Small intestine (tissue), 7 donors: ENCODE results near the gene HES6. TPM values are rescaled to one million over a fixed set of nuclear protein-coding genes. Genes with fewer than 3 reads are reported as not detected.

Experiments used
- DNase-seq, 2 donors: peaks; one replicate each; pipeline versions ENCODE4 v3.0.0 to v3.0.0-alpha.2; 2013
- FAIRE-seq: peaks from 2 replicates; lab custom pipeline; 2012; peaks lifted over from hg19 to GRCh38; lab: Jason Lieb, UNC
- H3K27ac ChIP-seq, 3 donors: one replicate each; pipeline ENCODE4 v1.5.1; 2013; ENCODE audit warnings: low read length in 2 of 3, mild to moderate bottlenecking in 2 of 3, control low read depth in 1 of 3, inconsistent platforms in 1 of 3, low read depth in 1 of 3, moderate library complexity in 1 of 3
- H3K27me3 ChIP-seq, 3 donors: one replicate each; pipeline ENCODE4 v1.6.1; 2013; ENCODE audit warnings: low read length in 3 of 3, inconsistent platforms in 1 of 3; ENCODE audit not compliant: control insufficient read depth in 3 of 3, insufficient read depth in 3 of 3
- H3K36me3 ChIP-seq, 3 donors: one replicate each; pipeline ENCODE4 v1.6.1; 2013; ENCODE audit warnings: low read length in 3 of 3, inconsistent platforms in 1 of 3, low read depth in 1 of 3, mild to moderate bottlenecking in 1 of 3, moderate library complexity in 1 of 3; ENCODE audit not compliant: control insufficient read depth in 3 of 3, insufficient read depth in 2 of 3
- H3K4me1 ChIP-seq, 3 donors: one replicate each; pipeline ENCODE4 v1.6.1; 2013; ENCODE audit warnings: low read length in 2 of 3, inconsistent platforms in 1 of 3, low read depth in 1 of 3, mild to moderate bottlenecking in 1 of 3, moderate library complexity in 1 of 3; ENCODE audit not compliant: control insufficient read depth in 3 of 3, insufficient read depth in 2 of 3
- H3K4me3 ChIP-seq, 3 donors: one replicate each; pipeline ENCODE4 v1.5.1; 2013; ENCODE audit warnings: low read length in 3 of 3, control low read depth in 1 of 3, inconsistent platforms in 1 of 3, low read depth in 1 of 3, mild to moderate bottlenecking in 1 of 3, moderate library complexity in 1 of 3
- H3K9me3 ChIP-seq, 2 donors: one replicate each; pipeline ENCODE4 v1.6.1; 2013; ENCODE audit warnings: low read depth in 1 of 2, low read length in 1 of 2; ENCODE audit not compliant: control insufficient read depth in 2 of 2, insufficient read depth in 1 of 2
- WGBS, 3 donors: extraction: QIAGEN DNeasy Blood & Tissue Kit; methylation state at CpG; one replicate each; pipeline ENCODE4 v1.1.7; 2013; 5-methylcytosine and 5-hydroxymethylcytosine counted together
- polyA plus RNA-seq, 4 donors: library from polyadenylated mRNA; stranded (reverse) in 3 of 4; unstranded in 1 of 4; fragments of 200-250 nt in 3 of 4; fragments of 120-200 nt in 1 of 4; gene quantifications; one replicate each; pipeline versions ENCODE4 v1.2.1 to v1.2.3, GENCODE V29; 2013
- donor health status: healthy with polysubstance abuse.
- donor health status: control.
- donor health status: control.
- donor health status: Bipolar disorder and iron deficiency.
- donor health status: healthy.

The HES6 gene
- polyA plus RNA-seq, 4 donors = 18.2 to 94.3 (median 29.5) TPM

- FAIRE-seq (no peak), DNase-seq (peak; percentile 45 to 65)
- Histone ChIP-seq H3K36me3 (peaks cover 0 to 3% (median 0%) of the 10 kb centered on the region in 3 donors), H3K27me3 (peaks cover 0 to 22% (median 0%) of the 10 kb centered on the region in 3 donors), H3K4me3 (peak overlapping the region in 1 of 3 donors; percentile 81), H3K27ac (no peak overlapping the region), H3K4me1 (peaks cover 0 to 29% (median 3%) of the 10 kb centered on the region in 3 donors), H3K9me3 (peaks cover 0 to 5% of the 10 kb centered on the region in 2 donors)
- 19 to 25% (median 21%) methylated on average over 34 to 75 of the region's 75 CpGs for WGBS, 3 donors
Observed at GRCh38 chr2:238238766-238239542, 884 bp downstream of the HES6 start.

GRCh38 chr2:238238311-238238765 lies 1.5 kb downstream of the HES6 start:
- H3K27ac ChIP-seq = no peak overlapping the region
- peaks cover 0 to 25% (median 3%) of the 10 kb centered on the region in 3 donors for H3K4me1 ChIP-seq
- FAIRE-seq (no peak), DNase-seq (no peak)
- H3K4me3 ChIP-seq = no peak overlapping the region
- no peaks in the 10 kb centered on the region for H3K36me3 ChIP-seq
- 89 to 94% (median 90%) methylated on average over 5 of the region's 5 CpGs for WGBS, 3 donors
- H3K9me3 ChIP-seq = peaks cover 0 to 5% of the 10 kb centered on the region in 2 donors
- peaks cover 0 to 22% (median 0%) of the 10 kb centered on the region in 3 donors for H3K27me3 ChIP-seq

GRCh38 chr2:238237431-238238135 lies 2.3 kb downstream of the HES6 start:
- Histone ChIP-seq H3K27ac (no peak overlapping the region), H3K27me3 (peaks cover 0 to 22% (median 0%) of the 10 kb centered on the region in 3 donors), H3K4me3 (no peak overlapping the region), H3K36me3 (no peaks in the 10 kb centered on the region), H3K4me1 (peaks cover 0 to 18% (median 3%) of the 10 kb centered on the region in 3 donors), H3K9me3 (peaks cover 0 to 5% of the 10 kb centered on the region in 2 donors)
- FAIRE-seq = no peak
- WGBS, 3 donors = 85 to 91% (median 88%) methylated on average over 11 of the region's 11 CpGs
- no peak for DNase-seq

- H3K9me3 ChIP-seq = peaks cover 0 to 5% of the 10 kb centered on the region in 2 donors
- DNase-seq = no peak
- no peak overlapping the region for H3K27ac ChIP-seq
- no peak for FAIRE-seq
- no peak overlapping the region for H3K4me3 ChIP-seq
- peaks cover 0 to 10% (median 3%) of the 10 kb centered on the region in 3 donors for H3K4me1 ChIP-seq
- WGBS, 3 donors = 84 to 90% (median 85%) methylated on average over 4 of the region's 4 CpGs
- H3K27me3 ChIP-seq = peaks cover 0 to 28% (median 0%) of the 10 kb centered on the region in 3 donors
- H3K36me3 ChIP-seq = no peaks in the 10 kb centered on the region
Observed at GRCh38 chr2:238236571-238236970, 3.3 kb downstream of the HES6 start.

GRCh38 chr2:238235856-238236255 lies 4.0 kb downstream of the HES6 start:
- 83 to 92% (median 87%) methylated on average over 7 of the region's 7 CpGs for WGBS, 3 donors
- no peak for DNase-seq

GRCh38 chr2:238235331-238235732 lies 4.5 kb downstream of the HES6 start:
- no peak for DNase-seq
- WGBS, 3 donors = 71 to 80% (median 74%) methylated on average over 11 of the region's 11 CpGs

More at GRCh38 chr2:238235856-238236255, 4.0 kb downstream of the HES6 start:
- Histone ChIP-seq H3K4me3 (no peak overlapping the region), H3K27ac (no peak overlapping the region), H3K27me3 (peaks cover 0 to 34% (median 0%) of the 10 kb centered on the region in 3 donors), H3K4me1 (peaks cover 0 to 13% (median 3%) of the 10 kb centered on the region in 3 donors), H3K9me3 (peaks cover 0 to 5% of the 10 kb centered on the region in 2 donors), H3K36me3 (no peaks in the 10 kb centered on the region)
- FAIRE-seq = no peak

GRCh38 chr2:238233625-238234024 lies 6.2 kb downstream of the HES6 start:
- DNase-seq (no peak), FAIRE-seq (no peak)
- Histone ChIP-seq H3K4me1 (peaks cover 0 to 7% (median 0%) of the 10 kb centered on the region in 3 donors), H3K36me3 (no peaks in the 10 kb centered on the region), H3K27me3 (peaks cover 0 to 33% (median 0%) of the 10 kb centered on the region in 3 donors), H3K4me3 (no peak overlapping the region), H3K9me3 (peaks cover 0 to 1% of the 10 kb centered on the region in 2 donors), H3K27ac (no peak overlapping the region)
- WGBS, 3 donors = 85 to 88% (median 85%) methylated on average over 12 of the region's 12 CpGs

More at GRCh38 chr2:238235331-238235732, 4.5 kb downstream of the HES6 start:
- no peak overlapping the region for H3K27ac ChIP-seq
- H3K36me3 ChIP-seq = no peaks in the 10 kb centered on the region
- H3K4me1 ChIP-seq = peaks cover 0 to 12% (median under 1%) of the 10 kb centered on the region in 3 donors
- no peak overlapping the region for H3K4me3 ChIP-seq
- H3K27me3 ChIP-seq = peaks cover 0 to 37% (median 0%) of the 10 kb centered on the region in 3 donors
- peaks cover 0 to 5% of the 10 kb centered on the region in 2 donors for H3K9me3 ChIP-seq
- no peak for FAIRE-seq

GRCh38 chr2:238231809-238232208 lies 8.0 kb downstream of the HES6 start:
- peak overlapping the region in 1 of 3 donors; percentile 45 for H3K4me3 ChIP-seq
- peaks cover 0 to 7% (median 0%) of the 10 kb centered on the region in 3 donors for H3K4me1 ChIP-seq
- no peak overlapping the region for H3K27ac ChIP-seq
- 64 to 70% (median 65%) methylated on average over 21 of the region's 21 CpGs for WGBS, 3 donors
- H3K9me3 ChIP-seq = no peaks in the 10 kb centered on the region
- H3K36me3 ChIP-seq = peaks cover 0 to 4% (median 0%) of the 10 kb centered on the region in 3 donors
- peaks cover 0 to 20% (median 0%) of the 10 kb centered on the region in 3 donors for H3K27me3 ChIP-seq
- FAIRE-seq = no peak
- no peak for DNase-seq
